NCI-H226 (cell line): ENCODE results near the gene PDPK1.
"Not testable (repeated sequence)": the region's sequence is repeated elsewhere in the genome, so short reads cannot be mapped to it uniquely, and the experiment has no call there.

Source experiments
- DNase-seq: peaks from one replicate; pipeline ENCODE4 v3.0.0-alpha.2; 2015

Gene PDPK1

GRCh38 chr16:2550283-2550878 lies 12.6 kb downstream of the PDPK1 start:
- DNase-seq: not testable (repeated sequence)

GRCh38 chr16:2551420-2551889 lies 13.6 kb downstream of the PDPK1 start:
- DNase-seq: peak; percentile 1

- not testable (repeated sequence) for DNase-seq
Observed at GRCh38 chr16:2554709-2555425, 17.0 kb downstream of the PDPK1 start.

- DNase-seq: not testable (repeated sequence)
Observed at GRCh38 chr16:2557150-2557549, 19.3 kb downstream of the PDPK1 start.

- not testable (repeated sequence) for DNase-seq
Observed at GRCh38 chr16:2560131-2560797, 22.4 kb downstream of the PDPK1 start.

- not testable (repeated sequence) for DNase-seq
Observed at GRCh38 chr16:2560798-2561133, 22.9 kb downstream of the PDPK1 start.

GRCh38 chr16:2567506-2567905 lies 29.7 kb downstream of the PDPK1 start:
- not testable (repeated sequence) for DNase-seq

- DNase-seq: not testable (repeated sequence)
Observed at GRCh38 chr16:2568573-2568972, 30.8 kb downstream of the PDPK1 start.

- not testable (repeated sequence) for DNase-seq
Observed at GRCh38 chr16:2572704-2573103, 34.9 kb downstream of the PDPK1 start.

GRCh38 chr16:2575839-2576238 lies 38.0 kb downstream of the PDPK1 start:
- DNase-seq: not testable (repeated sequence)

- not testable (repeated sequence) for DNase-seq
Observed at GRCh38 chr16:2577044-2577443, 39.2 kb downstream of the PDPK1 start.

- not testable (repeated sequence) for DNase-seq
Observed at GRCh38 chr16:2578905-2579304, 41.1 kb downstream of the PDPK1 start.

- not testable (repeated sequence) for DNase-seq
Observed at GRCh38 chr16:2580143-2580542, 42.3 kb downstream of the PDPK1 start.

GRCh38 chr16:2580818-2581217 lies 43.0 kb downstream of the PDPK1 start:
- not testable (repeated sequence) for DNase-seq

- no peak for DNase-seq
Observed at GRCh38 chr16:2584729-2585650, 47.2 kb downstream of the PDPK1 start.

GRCh38 chr16:2585651-2586081 lies 47.8 kb downstream of the PDPK1 start:
- DNase-seq: no peak

- DNase-seq: no peak
Observed at GRCh38 chr16:2586241-2586640, 48.4 kb downstream of the PDPK1 start.

- DNase-seq: no peak
Observed at GRCh38 chr16:2586901-2587480, 49.2 kb downstream of the PDPK1 start.

- DNase-seq: no peak
Observed at GRCh38 chr16:2587891-2588565, 50.2 kb downstream of the PDPK1 start.

GRCh38 chr16:2591476-2592240 lies 53.8 kb downstream of the PDPK1 start:
- DNase-seq: no peak

GRCh38 chr16:2592786-2593185 lies 55.0 kb downstream of the PDPK1 start:
- DNase-seq: no peak
